ENCODE data around the gene PYCR2. TPM values are rescaled to one million over a fixed set of nuclear protein-coding genes. Genes with fewer than 3 reads are reported as not detected.
"Not testable (repeated sequence)": the region's sequence is repeated elsewhere in the genome, so short reads cannot be mapped to it uniquely, and the experiment has no call there.

The PYCR2 gene
- total RNA-seq, 2 donors from 2014 or later: 46.6 to 50.2 TPM

GRCh38 chr1:225931270-225932136 lies 7.5 kb upstream of the PYCR2 start:
- no peak for ATAC-seq (ENCODE audit: insufficient number of reproducible peaks, low FRiP score, low read depth)
- TF ChIP-seq, protein P1, sequence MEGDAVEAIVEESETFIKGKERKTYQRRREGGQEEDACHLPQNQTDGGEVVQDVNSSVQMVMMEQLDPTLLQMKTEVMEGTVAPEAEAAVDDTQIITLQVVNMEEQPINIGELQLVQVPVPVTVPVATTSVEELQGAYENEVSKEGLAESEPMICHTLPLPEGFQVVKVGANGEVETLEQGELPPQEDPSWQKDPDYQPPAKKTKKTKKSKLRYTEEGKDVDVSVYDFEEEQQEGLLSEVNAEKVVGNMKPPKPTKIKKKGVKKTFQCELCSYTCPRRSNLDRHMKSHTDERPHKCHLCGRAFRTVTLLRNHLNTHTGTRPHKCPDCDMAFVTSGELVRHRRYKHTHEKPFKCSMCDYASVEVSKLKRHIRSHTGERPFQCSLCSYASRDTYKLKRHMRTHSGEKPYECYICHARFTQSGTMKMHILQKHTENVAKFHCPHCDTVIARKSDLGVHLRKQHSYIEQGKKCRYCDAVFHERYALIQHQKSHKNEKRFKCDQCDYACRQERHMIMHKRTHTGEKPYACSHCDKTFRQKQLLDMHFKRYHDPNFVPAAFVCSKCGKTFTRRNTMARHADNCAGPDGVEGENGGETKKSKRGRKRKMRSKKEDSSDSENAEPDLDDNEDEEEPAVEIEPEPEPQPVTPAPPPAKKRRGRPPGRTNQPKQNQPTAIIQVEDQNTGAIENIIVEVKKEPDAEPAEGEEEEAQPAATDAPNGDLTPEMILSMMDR (IDR thresholded peaks at IDR 0.05): no peak
- no peaks in the 10 kb centered on the region for H3K36me3 ChIP-seq

DNA sequence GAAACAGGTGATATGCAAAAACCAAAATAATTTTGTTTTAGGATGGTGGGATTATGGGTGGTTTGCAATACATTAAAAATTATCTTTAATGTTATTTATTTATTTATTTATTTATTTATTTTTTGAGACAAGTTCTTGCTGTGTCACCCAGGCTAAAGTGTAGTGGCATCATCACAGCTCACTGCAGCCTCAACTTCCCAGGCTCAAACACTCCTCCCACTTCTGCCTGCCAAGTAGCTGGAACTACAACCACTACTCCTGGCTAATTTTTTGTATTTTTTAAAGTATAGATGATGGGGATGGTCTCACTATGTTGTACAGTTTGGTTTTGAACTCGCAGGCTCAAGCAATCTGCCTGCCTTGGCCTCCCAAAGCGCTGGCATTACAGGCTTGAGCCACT lies 6.5 kb upstream of the PYCR2 start:
- TF ChIP-seq, protein P1 (IDR thresholded peaks at IDR 0.05): no peak
- no peak for ATAC-seq (ENCODE audit: insufficient number of reproducible peaks, low FRiP score, low read depth)
- Histone ChIP-seq H3K9me3 (no peaks in the 10 kb centered on the region), H3K4me1 (ENCODE audit: control insufficient read depth in 1 of 2, low read depth in 2 of 2) (no peaks in the 10 kb centered on the region), H3K4me3 (no peak overlapping the region), H3K27ac (no peak overlapping the region), H3K36me3 (no peaks in the 10 kb centered on the region), H3K27me3 (replicated peaks; ENCODE audit: insufficient read depth) (no peaks in the 10 kb centered on the region)
- DNase-seq (ENCODE audit: low spot score): no peak

More at GRCh38 chr1:225931270-225932136, 7.5 kb upstream of the PYCR2 start:
- no peaks in the 10 kb centered on the region for H3K27me3 ChIP-seq (replicated peaks; ENCODE audit: insufficient read depth)
- H3K27ac ChIP-seq: no peak overlapping the region
- DNase-seq (ENCODE audit: low spot score): no peak
- H3K4me3 ChIP-seq: no peak overlapping the region
- no peaks in the 10 kb centered on the region for H3K9me3 ChIP-seq
- H3K4me1 ChIP-seq (ENCODE audit: control insufficient read depth in 1 of 2, low read depth in 2 of 2): no peaks in the 10 kb centered on the region

DNA sequence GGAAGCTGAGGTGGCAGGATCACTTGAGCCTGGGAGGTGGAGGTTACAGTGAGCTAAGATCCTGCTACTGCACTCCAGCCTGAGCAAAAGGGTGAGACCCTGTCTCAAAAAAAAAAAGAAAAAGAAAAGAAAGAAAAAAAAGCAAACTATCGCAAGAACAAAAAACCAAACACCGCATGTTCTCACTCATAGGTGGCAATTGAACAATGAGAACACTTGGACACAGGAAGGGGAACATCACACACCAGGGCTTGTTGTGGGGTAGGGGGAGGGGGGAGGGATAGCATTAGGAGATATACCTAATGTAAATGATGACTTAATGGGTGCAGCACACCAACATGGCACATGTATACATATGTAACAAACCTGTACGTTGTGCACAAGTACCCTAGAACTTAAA lies 5.4 kb upstream of the PYCR2 start:
- not testable (repeated sequence) for H3K4me1 ChIP-seq (ENCODE audit: control insufficient read depth in 1 of 2, low read depth in 2 of 2); H3K9me3 ChIP-seq; H3K27me3 ChIP-seq (replicated peaks; ENCODE audit: insufficient read depth); H3K36me3 ChIP-seq; DNase-seq (ENCODE audit: low spot score); ATAC-seq (ENCODE audit: insufficient number of reproducible peaks, low FRiP score, low read depth); H3K27ac ChIP-seq; H3K4me3 ChIP-seq

GRCh38 chr1:225928186-225929175 lies 4.4 kb upstream of the PYCR2 start:
- Histone ChIP-seq H3K4me1 (ENCODE audit: control insufficient read depth in 1 of 2, low read depth in 2 of 2) (peaks cover 0 to 5% of the 10 kb centered on the region in 2 donors), H3K27ac (no peak overlapping the region), H3K36me3 (no peaks in the 10 kb centered on the region), H3K9me3 (no peaks in the 10 kb centered on the region), H3K27me3 (replicated peaks; ENCODE audit: insufficient read depth) (no peaks in the 10 kb centered on the region), H3K4me3 (no peak overlapping the region)
- no peak for DNase-seq (ENCODE audit: low spot score)
- no peak for ATAC-seq (ENCODE audit: insufficient number of reproducible peaks, low FRiP score, low read depth)
- TF ChIP-seq, protein P1 (IDR thresholded peaks at IDR 0.05): no peak

DNA sequence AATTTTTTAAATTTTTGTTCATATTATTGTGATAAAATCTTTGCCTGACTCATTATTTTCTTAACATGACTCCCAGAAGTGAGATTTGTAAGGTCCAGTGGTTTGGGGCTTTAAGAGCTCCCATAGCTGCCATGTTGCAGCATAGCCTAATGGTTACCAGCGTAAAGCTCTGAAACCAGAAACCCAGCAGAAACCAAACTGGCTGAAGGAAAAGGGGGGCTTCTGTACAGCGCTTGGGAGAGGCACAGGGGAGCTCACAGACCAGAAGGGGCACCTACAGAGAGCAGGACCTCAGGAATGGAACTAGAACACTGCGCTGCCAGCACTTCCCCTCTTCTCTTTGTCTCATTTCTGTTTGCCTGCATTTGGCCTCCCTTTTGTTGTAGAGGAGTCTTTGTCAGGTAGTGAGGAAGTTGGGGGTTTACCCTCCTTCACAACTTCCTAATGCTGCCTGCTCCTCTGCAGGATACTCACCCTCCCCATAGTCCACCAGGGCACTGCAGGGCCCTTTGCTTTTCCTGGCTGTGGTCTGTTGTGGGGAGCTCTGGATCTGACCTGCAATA lies 2.6 kb upstream of the PYCR2 start:
- no peak overlapping the region for H3K27ac ChIP-seq
- no peaks in the 10 kb centered on the region for H3K9me3 ChIP-seq
- H3K4me3 ChIP-seq: no peak overlapping the region
- H3K4me1 ChIP-seq (ENCODE audit: control insufficient read depth in 1 of 2, low read depth in 2 of 2): peaks cover 3 to 21% of the 10 kb centered on the region in 2 donors
- no peak for DNase-seq (ENCODE audit: low spot score)
- TF ChIP-seq, protein P1 (IDR thresholded peaks at IDR 0.05): no peak
- H3K27me3 ChIP-seq (replicated peaks; ENCODE audit: insufficient read depth): no peaks in the 10 kb centered on the region
- no peaks in the 10 kb centered on the region for H3K36me3 ChIP-seq
- no peak for ATAC-seq (ENCODE audit: insufficient number of reproducible peaks, low FRiP score, low read depth)
